ENCODE data around the gene ASCC1.
"Not testable (repeated sequence)": the region's sequence is repeated elsewhere in the genome, so short reads cannot be mapped to it uniquely, and the experiment has no call there.

- TF ChIP-seq CTCF (IDR thresholded peaks at IDR 0.05); POLR2A (IDR thresholded peaks at IDR 0.05); POLR2AphosphoS5 (IDR thresholded peaks at IDR 0.05; ENCODE audit: insufficient read depth in 1 of 2, low read depth in 1 of 2): not testable (repeated sequence)
Measured at GRCh38 chr10:72249176-72249862, 33.2 kb upstream of the ASCC1 start.
